ENCODE data around the gene SRM. TPM values are rescaled to one million over a fixed set of nuclear protein-coding genes. Genes with fewer than 3 reads are reported as not detected.

The SRM gene
- total and polyA plus RNA-seq, 2 of the 13 experiments (the other 11 are each of a cell fraction or from before 2014, with no cell fraction given) = 27.9 to 31.8 TPM

- CTCF ChIA-PET (ENCODE audit: low intra/inter-chr PET ratio, low total read pairs) = no interaction called here
- TF ChIP-seq CBX2 (IDR thresholded peaks at IDR 0.05; ENCODE audit: low read depth, low read length) = no peak
- TF ChIP-seq CBX2 (CRISPR knock-in tag; IDR thresholded peaks at IDR 0.05; ENCODE audit: low read depth) = no peak
- TF ChIP-seq, protein P1, sequence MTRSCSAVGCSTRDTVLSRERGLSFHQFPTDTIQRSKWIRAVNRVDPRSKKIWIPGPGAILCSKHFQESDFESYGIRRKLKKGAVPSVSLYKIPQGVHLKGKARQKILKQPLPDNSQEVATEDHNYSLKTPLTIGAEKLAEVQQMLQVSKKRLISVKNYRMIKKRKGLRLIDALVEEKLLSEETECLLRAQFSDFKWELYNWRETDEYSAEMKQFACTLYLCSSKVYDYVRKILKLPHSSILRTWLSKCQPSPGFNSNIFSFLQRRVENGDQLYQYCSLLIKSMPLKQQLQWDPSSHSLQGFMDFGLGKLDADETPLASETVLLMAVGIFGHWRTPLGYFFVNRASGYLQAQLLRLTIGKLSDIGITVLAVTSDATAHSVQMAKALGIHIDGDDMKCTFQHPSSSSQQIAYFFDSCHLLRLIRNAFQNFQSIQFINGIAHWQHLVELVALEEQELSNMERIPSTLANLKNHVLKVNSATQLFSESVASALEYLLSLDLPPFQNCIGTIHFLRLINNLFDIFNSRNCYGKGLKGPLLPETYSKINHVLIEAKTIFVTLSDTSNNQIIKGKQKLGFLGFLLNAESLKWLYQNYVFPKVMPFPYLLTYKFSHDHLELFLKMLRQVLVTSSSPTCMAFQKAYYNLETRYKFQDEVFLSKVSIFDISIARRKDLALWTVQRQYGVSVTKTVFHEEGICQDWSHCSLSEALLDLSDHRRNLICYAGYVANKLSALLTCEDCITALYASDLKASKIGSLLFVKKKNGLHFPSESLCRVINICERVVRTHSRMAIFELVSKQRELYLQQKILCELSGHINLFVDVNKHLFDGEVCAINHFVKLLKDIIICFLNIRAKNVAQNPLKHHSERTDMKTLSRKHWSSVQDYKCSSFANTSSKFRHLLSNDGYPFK (CRISPR knock-in tag; IDR thresholded peaks at IDR 0.05; ENCODE audit: borderline replicate concordance) = no peak
- no peak for TF ChIP-seq ZNF101 (CRISPR knock-in tag; IDR thresholded peaks at IDR 0.05; ENCODE audit: borderline replicate concordance, low read depth)
- no peak for TF ChIP-seq ZNF891 (CRISPR knock-in tag; IDR thresholded peaks at IDR 0.05)
- TF ChIP-seq IKZF1 (IDR thresholded peaks at IDR 0.05) = no peak
- TF ChIP-seq FLYWCH1 (CRISPR knock-in tag; IDR thresholded peaks at IDR 0.05) = no peak
- 0 out of 2 replicates have a peak, but pooled peaks have one; percentile 1 for TF ChIP-seq ZFP91 (CRISPR knock-in tag; IDR thresholded peaks at IDR 0.05; ENCODE audit: borderline replicate concordance)
- no peak for TF ChIP-seq ZNF274 (CRISPR knock-in tag; IDR thresholded peaks at IDR 0.05)
- TF ChIP-seq ONECUT2 (CRISPR knock-in tag; IDR thresholded peaks at IDR 0.05) = no peak
- no peak for TF ChIP-seq CREBL2 (CRISPR knock-in tag; IDR thresholded peaks at IDR 0.05; ENCODE audit: borderline replicate concordance)
- TF ChIP-seq EEA1 (CRISPR knock-in tag; IDR thresholded peaks at IDR 0.05; ENCODE audit: borderline replicate concordance) = 0 out of 2 replicates have a peak, but pooled peaks have one; percentile 29
- no peak for TF ChIP-seq XRCC5 (optimal IDR thresholded peaks at IDR 0.05; ENCODE audit: low read length)
- TF ChIP-seq ZSCAN9 (CRISPR knock-in tag; IDR thresholded peaks at IDR 0.05; ENCODE audit: borderline replicate concordance) = 0 out of 2 replicates have a peak, but pooled peaks have one; percentile 26
- no peak for TF ChIP-seq PHB2 (IDR thresholded peaks at IDR 0.05; ENCODE audit: partially characterized antibody)
- no peak for TF ChIP-seq LCORL (IDR thresholded peaks at IDR 0.05)
- no peak for TF ChIP-seq LCORL (CRISPR knock-in tag; IDR thresholded peaks at IDR 0.05)
- no peak for TF ChIP-seq CBFB (CRISPR knock-in tag; IDR thresholded peaks at IDR 0.05)
- TF ChIP-seq ZBTB3 (CRISPR knock-in tag; IDR thresholded peaks at IDR 0.05; ENCODE audit: borderline replicate concordance, low read depth) = no peak
- no peak for TF ChIP-seq FOXC1 (CRISPR knock-in tag; IDR thresholded peaks at IDR 0.05; ENCODE audit: borderline replicate concordance)
- no peak for TF ChIP-seq DR1 (CRISPR knock-in tag; IDR thresholded peaks at IDR 0.05)
- TF ChIP-seq MAFG (CRISPR knock-in tag; IDR thresholded peaks at IDR 0.05) = no peak
These were observed 1.1 kb downstream of the SRM start for GRCh38 chr1:11058595-11059154.

More at GRCh38 chr1:11058595-11059154, 1.1 kb downstream of the SRM start:
- H3K4me3 ChIP-seq (replicated peaks in 1 of 3; ENCODE audit: insufficient read depth in 1 of 3, low read depth in 2 of 3, low read length in 3 of 3) = peak overlapping the region; percentile 85 to 97 (median 86)
- in situ Hi-C loops (cut with HindIII; ENCODE audit: extremely low pct_ligation_motif_present, low pct_unique_long_range_greater_than_20kb) = no loop called here
- peak overlapping the region; percentile 89 for H3K4me2 ChIP-seq (ENCODE audit: low read depth, low read length)
- WGBS (ENCODE audit: low lambda C conversion rate) = 15% methylated on average over 14 of the region's 28 CpGs
- H4K20me1 ChIP-seq (ENCODE audit: insufficient read depth, low read length) = peaks cover 1% of the 10 kb centered on the region; the same call in 1 of the 2 replicates
- H3K27ac ChIP-seq (ENCODE audit: extremely low read length, insufficient read depth, low read length) = peak overlapping the region; percentile 73
- peaks cover 39% of the 10 kb centered on the region for H3K4me1 ChIP-seq (ENCODE audit: insufficient read depth, low read length)
- POLR2A ChIA-PET = interaction anchor here (2.6 kb wide), 1 partner anchor 12 kb away, joined by 11 read pairs; the partner anchor contains the start of gene MASP2
- TSS peak; percentile 54 for BruUV-seq (replicated peaks)
- intact Hi-C loops (cut with micrococcal nuclease; ENCODE audit: unreplicated experiment) = no loop called here
- DNase-seq (ENCODE audit: low spot score) (no peak), ATAC-seq (no peak), FAIRE-seq (no peak)
- no peaks in the 10 kb centered on the region; a peak in 1 of 5 replicates for H3K27me3 ChIP-seq (ENCODE audit: control insufficient read depth in 1 of 2, insufficient read depth in 2 of 2, low read length in 2 of 2)
- no peaks in the 10 kb centered on the region for H3K9me3 ChIP-seq (ENCODE audit: low read length)
- peaks cover 5 to 31% of the 10 kb centered on the region in 2 experiments; a peak in 4 of 5 replicates for H3K36me3 ChIP-seq (replicated peaks in 1 of 2; ENCODE audit: control insufficient read depth in 1 of 2, insufficient read depth in 2 of 2, low read length in 2 of 2)
- peaks cover 16% of the 10 kb centered on the region for H3K79me2 ChIP-seq (ENCODE audit: insufficient read depth, low read length)
- no peak overlapping the region for H2AFZ ChIP-seq (ENCODE audit: low read length)
- peak overlapping the region; percentile 91 for H3K9ac ChIP-seq (ENCODE audit: insufficient read depth, low read depth, low read length)
